LNCaP clone FGC (cell line): ENCODE data around the gene MAMLD1.

Source experiments
- DNase-seq: peaks from one replicate; pipeline ENCODE4 v3.0.0-alpha.2; 2011; ENCODE audit warnings: low read depth
- H3K4me3 ChIP-seq: 2 replicates; pipeline ENCODE4 v1.5.1; 2011; ENCODE audit warnings: mild to moderate bottlenecking, low read depth, low read length, control low read depth
- TF ChIP-seq, protein P1 (sequence below): IDR thresholded peaks from 2 replicates; pipeline ENCODE4 v1.5.1; 2012; ENCODE audit warnings: mild to moderate bottlenecking; ENCODE audit not compliant: control insufficient read depth, insufficient read depth; ENCODE audit errors: extremely low read depth

Gene MAMLD1

DNA sequence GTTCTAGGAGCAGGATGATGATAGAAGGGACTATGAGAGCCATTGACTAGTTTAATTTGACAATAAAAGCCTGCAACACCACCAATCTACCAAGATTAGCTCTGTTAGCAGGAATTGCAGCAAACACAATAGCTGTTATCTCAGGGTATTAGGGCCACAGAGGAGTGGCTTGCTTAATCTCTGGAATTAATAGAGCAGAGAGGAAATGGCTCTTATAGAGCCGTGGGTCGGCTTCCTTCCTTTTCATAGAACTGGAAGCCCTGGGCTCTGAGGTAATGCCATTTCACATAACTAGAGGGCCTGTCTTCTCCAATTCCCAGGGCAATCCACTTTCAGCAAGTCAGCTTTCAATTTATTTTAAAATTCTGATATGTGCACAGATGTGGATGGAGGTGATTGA, 83.0 kb downstream of the MAMLD1 start:
- TF ChIP-seq, protein P1, sequence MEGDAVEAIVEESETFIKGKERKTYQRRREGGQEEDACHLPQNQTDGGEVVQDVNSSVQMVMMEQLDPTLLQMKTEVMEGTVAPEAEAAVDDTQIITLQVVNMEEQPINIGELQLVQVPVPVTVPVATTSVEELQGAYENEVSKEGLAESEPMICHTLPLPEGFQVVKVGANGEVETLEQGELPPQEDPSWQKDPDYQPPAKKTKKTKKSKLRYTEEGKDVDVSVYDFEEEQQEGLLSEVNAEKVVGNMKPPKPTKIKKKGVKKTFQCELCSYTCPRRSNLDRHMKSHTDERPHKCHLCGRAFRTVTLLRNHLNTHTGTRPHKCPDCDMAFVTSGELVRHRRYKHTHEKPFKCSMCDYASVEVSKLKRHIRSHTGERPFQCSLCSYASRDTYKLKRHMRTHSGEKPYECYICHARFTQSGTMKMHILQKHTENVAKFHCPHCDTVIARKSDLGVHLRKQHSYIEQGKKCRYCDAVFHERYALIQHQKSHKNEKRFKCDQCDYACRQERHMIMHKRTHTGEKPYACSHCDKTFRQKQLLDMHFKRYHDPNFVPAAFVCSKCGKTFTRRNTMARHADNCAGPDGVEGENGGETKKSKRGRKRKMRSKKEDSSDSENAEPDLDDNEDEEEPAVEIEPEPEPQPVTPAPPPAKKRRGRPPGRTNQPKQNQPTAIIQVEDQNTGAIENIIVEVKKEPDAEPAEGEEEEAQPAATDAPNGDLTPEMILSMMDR: no peak
- H3K4me3 ChIP-seq: no peak overlapping the region
- no peak for DNase-seq

DNA sequence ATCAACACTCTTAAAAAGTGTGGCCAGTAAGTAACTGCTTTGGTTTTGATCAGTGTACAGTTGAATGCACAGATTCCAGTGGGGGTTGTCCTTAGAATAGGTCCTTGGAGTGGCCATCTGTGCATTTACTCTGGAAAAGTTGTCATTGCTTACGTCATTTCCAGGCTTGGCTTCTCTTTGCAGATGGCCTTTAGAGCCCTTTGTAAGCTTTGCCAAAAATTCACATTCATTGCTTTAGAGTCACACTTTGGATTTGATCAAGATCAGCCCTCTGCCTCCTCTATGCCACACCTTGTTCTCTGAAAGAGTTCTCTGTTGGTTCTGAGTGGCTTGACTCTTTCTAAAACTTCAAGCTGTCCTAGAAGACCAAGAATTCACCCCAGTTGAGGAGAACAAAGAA, 83.9 kb downstream of the MAMLD1 start:
- no peak overlapping the region for H3K4me3 ChIP-seq
- TF ChIP-seq, protein P1: no peak

DNA sequence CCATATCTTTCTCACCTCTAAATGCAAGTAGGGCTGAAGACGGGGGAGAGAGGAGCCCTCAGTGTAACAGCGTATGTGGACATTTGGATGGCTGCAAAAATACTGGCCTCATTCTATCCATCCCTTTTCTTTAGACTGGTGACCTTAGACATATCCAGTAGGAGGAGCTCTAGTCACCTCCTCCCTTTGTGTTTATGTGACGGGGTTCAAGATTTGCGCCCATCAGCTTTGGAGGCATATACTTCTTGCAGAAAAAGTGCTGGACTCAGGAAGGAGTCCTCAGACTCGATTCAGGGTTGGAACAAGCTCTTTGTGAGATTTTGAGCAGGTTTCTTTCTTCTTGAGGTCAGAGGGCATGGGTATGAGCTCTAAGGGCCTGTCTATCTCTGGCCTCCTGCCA, 86.2 kb downstream of the MAMLD1 start:
- no peak for DNase-seq
- no peak overlapping the region for H3K4me3 ChIP-seq
- TF ChIP-seq, protein P1: 0 out of 2 replicates have a peak, but pooled peaks have one; percentile 15

More for the DNA sequence above, 83.9 kb downstream of the MAMLD1 start:
- no peak for DNase-seq

DNA sequence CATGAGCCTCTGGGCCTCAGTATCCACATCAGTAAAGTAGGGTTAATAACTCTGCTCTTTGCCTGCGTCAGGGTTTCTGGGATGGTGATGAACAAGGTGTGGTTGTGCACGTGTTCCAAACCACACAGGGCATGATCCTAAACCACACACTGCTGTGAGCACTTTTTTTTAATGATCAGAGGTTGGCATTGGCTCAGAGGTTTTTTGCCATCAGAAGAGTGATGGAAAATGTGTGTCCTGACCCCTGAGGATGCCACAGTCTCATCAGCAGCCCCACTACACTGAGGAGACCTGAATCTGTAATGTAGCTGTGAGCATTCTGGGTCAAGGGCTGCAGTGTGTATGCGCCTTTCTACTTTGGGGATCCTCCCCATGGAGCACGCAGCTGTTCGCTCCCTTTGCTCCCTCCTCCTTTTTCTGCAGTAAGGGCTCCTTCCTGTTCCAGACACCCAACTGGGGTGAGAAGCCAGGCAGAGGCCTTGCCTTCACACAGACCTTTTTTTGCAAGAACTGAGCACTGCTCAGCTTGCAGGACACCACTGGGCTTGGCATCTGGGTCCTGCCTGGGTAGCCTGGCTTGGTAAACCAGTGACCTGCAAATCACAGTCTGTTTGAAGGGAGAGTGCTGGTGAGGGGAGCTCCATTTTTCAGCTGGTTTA, 87.5 kb downstream of the MAMLD1 start:
- no peak overlapping the region for H3K4me3 ChIP-seq
- no peak for DNase-seq
- TF ChIP-seq, protein P1: no peak

DNA sequence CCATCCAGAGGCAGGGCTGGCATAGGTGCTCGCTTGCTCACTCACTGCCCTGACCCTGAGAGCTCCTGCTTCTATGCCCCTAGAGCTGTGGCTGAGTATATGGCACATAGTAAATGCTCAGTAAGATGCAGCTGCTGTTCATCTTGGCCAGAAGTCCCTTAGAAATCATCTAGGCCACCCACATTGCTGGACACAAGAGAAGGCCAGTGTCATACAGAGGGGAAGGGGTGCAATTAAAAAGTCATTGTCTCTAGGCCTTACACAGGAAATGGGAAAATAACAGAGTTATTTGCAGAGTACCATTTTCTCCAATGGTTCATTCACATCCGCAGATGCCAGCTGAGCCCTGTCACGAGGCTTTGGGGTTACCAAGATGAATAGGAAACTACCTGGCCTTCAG, 88.8 kb downstream of the MAMLD1 start:
- TF ChIP-seq, protein P1: no peak
- no peak overlapping the region for H3K4me3 ChIP-seq
- no peak for DNase-seq

DNA sequence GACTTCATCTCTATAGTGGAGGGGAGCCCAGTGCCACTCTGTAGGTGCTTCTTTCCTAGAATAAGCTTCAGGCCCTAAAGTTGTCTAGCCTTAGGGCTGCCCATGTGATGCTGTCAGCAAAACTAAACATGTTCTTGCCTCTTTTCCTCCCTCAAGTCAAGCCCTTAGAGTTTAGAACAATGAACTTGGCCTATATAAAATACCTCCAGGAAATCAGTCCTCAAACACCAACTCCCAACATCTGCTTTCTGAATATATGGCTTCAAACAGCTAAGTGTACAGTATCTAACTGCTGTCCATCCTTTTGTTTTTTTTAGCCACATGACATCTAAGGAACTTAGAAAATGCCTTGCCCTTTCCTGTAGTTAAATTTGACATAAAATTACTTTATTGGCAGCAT, 91.0 kb downstream of the MAMLD1 start:
- H3K4me3 ChIP-seq: no peak overlapping the region
- TF ChIP-seq, protein P1: no peak
- no peak for DNase-seq
